ENCODE measurements around the gene MPP2.

Gene MPP2

GRCh38 chr17:43834106-43834505 is 73.2 kb downstream of the MPP2 start:
- Histone ChIP-seq H3K4me1 (ENCODE audit: control insufficient read depth, insufficient read depth, low read length) (peaks cover 16% of the 10 kb centered on the region), H3K27me3 (ENCODE audit: control insufficient read depth, insufficient read depth, low read length) (peaks cover 4% of the 10 kb centered on the region), H3K4me3 (ENCODE audit: low read length) (no peak overlapping the region), H3K36me3 (ENCODE audit: insufficient read depth, low read length) (peaks cover 17% of the 10 kb centered on the region), H3K9me3 (replicated peaks; ENCODE audit: low read length) (no peaks in the 10 kb centered on the region), H3K4me2 (ENCODE audit: low read length) (no peak overlapping the region), H3K9ac (ENCODE audit: low read depth, low read length) (no peak overlapping the region)

GRCh38 chr17:43832976-43833829 is 74.1 kb downstream of the MPP2 start, which contains the start of gene MPP3:
TSS of gene MPP3 (minus strand) at chr17:43833146. CDS start at chr17:43831906, 1,240 bp downstream.
- Histone ChIP-seq H3K9ac (ENCODE audit: low read depth, low read length) (peak within 1 kb of the TSS; percentile 69), H3K4me3 (ENCODE audit: low read length) (peak within 1 kb of the TSS; percentile 75), H3K36me3 (ENCODE audit: insufficient read depth, low read length) (peaks cover 26% of the 10 kb centered on the region), H3K4me1 (ENCODE audit: control insufficient read depth, insufficient read depth, low read length) (peaks cover 16% of the 10 kb centered on the region), H3K27me3 (ENCODE audit: control insufficient read depth, insufficient read depth, low read length) (peaks cover 4% of the 10 kb centered on the region), H3K9me3 (replicated peaks; ENCODE audit: low read length) (no peaks in the 10 kb centered on the region), H3K4me2 (ENCODE audit: low read length) (peak within 1 kb of the TSS; percentile 98)

DNA sequence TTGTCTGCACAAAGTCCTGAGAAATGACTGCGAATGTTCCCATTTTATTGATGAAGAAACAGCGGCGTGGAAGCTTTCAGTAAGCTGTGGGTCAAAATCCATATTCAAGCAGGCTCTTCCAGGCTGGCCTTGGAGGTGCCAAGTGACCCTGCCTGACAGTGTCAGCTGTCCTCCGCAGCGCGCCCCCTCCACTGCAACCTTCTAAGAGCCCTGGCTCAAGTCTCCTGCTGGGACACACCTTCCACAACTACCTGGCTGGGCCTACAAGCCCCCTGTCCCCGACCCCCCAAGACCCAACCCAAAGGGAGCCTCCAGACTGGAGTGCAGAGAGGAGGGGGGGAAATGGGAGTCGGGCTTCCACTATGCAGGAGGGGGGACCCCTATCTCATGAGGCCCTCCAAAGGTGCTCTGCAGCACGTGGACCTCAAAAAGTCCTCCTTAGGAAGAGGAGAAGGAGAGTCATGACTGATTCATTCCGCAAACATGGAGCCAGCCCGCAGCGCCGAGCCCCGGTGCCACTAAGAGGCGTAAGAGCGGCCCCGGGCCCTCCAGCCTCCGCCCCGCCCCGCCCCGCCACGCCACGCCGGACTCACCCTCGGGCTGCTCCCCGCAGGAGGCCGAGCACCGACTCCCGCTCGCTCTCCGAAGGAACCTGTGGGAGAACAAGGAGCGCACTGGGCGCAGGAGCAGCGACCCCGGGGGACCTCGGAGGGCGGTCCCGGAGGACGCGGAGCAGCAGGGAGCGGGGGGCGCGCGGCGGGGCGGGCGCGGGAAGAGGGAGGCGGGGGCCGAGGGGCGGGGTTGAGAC is 75.0 kb downstream of the MPP2 start:
- H3K9me3 ChIP-seq (replicated peaks; ENCODE audit: low read length) = no peaks in the 10 kb centered on the region
- H3K4me3 ChIP-seq (ENCODE audit: low read length) = peak overlapping the region; percentile 75
- peak overlapping the region; percentile 69 for H3K9ac ChIP-seq (ENCODE audit: low read depth, low read length)
- H3K4me1 ChIP-seq (ENCODE audit: control insufficient read depth, insufficient read depth, low read length) = peaks cover 16% of the 10 kb centered on the region
- H3K4me2 ChIP-seq (ENCODE audit: low read length) = peak overlapping the region; percentile 98
- peaks cover 32% of the 10 kb centered on the region for H3K36me3 ChIP-seq (ENCODE audit: insufficient read depth, low read length)
- no peaks in the 10 kb centered on the region for H3K27me3 ChIP-seq (ENCODE audit: control insufficient read depth, insufficient read depth, low read length)

DNA sequence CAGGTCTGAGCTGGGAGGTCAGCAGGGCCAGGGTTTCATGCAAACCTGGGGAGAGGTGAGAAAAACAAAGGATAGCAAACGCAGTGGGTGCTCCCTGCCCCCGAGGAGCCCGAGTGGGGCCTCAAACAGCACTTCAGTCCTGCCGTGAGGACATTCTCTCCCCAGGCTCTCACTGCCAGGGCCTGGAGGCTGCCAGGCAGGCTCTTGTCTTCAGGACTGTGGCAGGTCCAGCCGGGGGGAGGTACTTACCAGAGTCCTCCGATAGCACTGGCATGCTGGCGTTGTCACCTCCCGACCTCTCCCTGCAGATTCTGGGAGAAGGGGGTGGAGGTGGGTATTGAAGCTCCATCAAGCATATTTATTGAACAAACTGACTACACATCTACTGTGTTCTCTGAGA is 75.7 kb downstream of the MPP2 start:
- H3K27me3 ChIP-seq (ENCODE audit: control insufficient read depth, insufficient read depth, low read length) = no peaks in the 10 kb centered on the region
- H3K9ac ChIP-seq (ENCODE audit: low read depth, low read length) = no peak overlapping the region
- H3K4me2 ChIP-seq (ENCODE audit: low read length) = peak overlapping the region; percentile 98
- peak overlapping the region; percentile 75 for H3K4me3 ChIP-seq (ENCODE audit: low read length)
- peaks cover 16% of the 10 kb centered on the region for H3K4me1 ChIP-seq (ENCODE audit: control insufficient read depth, insufficient read depth, low read length)
- no peaks in the 10 kb centered on the region for H3K9me3 ChIP-seq (replicated peaks; ENCODE audit: low read length)
- H3K36me3 ChIP-seq (ENCODE audit: insufficient read depth, low read length) = peaks cover 32% of the 10 kb centered on the region

DNA sequence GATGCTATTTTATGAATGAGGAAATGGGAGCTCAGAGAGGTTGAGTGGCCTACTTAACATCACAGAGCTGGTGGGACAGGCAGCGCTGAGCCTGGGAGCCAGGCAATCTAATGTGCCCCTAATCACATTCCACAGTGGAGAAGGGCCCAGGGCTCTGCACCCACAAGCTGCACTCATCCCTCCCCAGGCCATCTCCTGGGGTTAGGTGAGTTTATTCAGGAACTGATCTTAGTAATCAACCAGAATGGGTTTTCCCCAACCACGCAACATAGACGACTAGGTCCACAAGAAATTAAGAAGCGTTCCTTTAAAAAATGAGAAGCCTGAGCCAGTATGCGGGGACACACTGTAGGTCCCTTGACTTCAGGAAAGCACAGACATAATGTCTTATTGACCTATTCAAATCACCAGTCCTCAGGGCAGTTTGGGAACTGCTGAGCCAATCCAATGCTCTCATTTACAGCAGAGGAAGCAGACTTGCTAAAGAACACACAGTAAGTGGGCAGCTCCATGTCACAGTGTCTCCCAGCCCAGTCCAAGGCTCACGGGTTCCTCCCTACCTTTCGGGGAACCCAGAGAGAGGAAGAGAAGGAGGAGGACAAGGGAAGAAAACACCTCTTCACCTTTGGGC is 76.7 kb downstream of the MPP2 start:
- Histone ChIP-seq H3K27me3 (ENCODE audit: control insufficient read depth, insufficient read depth, low read length) (no peaks in the 10 kb centered on the region), H3K4me3 (ENCODE audit: low read length) (no peak overlapping the region), H3K9me3 (replicated peaks; ENCODE audit: low read length) (no peaks in the 10 kb centered on the region), H3K36me3 (ENCODE audit: insufficient read depth, low read length) (peaks cover 33% of the 10 kb centered on the region), H3K9ac (ENCODE audit: low read depth, low read length) (no peak overlapping the region), H3K4me2 (ENCODE audit: low read length) (no peak overlapping the region), H3K4me1 (ENCODE audit: control insufficient read depth, insufficient read depth, low read length) (peaks cover 16% of the 10 kb centered on the region)

DNA sequence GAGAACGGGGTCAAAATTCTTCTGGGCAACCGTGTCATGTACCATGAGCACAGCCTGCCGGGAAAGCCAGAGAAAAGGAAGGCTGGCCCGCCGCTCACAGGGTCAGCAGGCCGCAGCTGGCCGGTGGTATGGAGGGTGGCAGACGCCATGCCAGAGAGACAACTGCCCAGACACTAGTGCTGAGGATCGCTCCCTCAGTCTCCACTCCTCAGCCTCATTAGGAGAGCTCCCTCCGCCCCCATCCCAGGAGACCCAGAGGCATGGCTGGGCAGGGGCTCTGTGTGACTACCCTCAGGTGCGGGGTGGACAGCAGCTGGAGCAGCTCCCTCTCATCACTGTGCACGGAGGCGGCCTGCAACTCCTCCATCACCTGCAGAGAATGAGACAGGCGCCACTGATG is 77.6 kb downstream of the MPP2 start:
- no peak overlapping the region for H3K4me3 ChIP-seq (ENCODE audit: low read length)
- no peaks in the 10 kb centered on the region for H3K27me3 ChIP-seq (ENCODE audit: control insufficient read depth, insufficient read depth, low read length)
- no peaks in the 10 kb centered on the region for H3K9me3 ChIP-seq (replicated peaks; ENCODE audit: low read length)
- no peak overlapping the region for H3K4me2 ChIP-seq (ENCODE audit: low read length)
- peaks cover 16% of the 10 kb centered on the region for H3K4me1 ChIP-seq (ENCODE audit: control insufficient read depth, insufficient read depth, low read length)
- peaks cover 36% of the 10 kb centered on the region for H3K36me3 ChIP-seq (ENCODE audit: insufficient read depth, low read length)
- no peak overlapping the region for H3K9ac ChIP-seq (ENCODE audit: low read depth, low read length)

DNA sequence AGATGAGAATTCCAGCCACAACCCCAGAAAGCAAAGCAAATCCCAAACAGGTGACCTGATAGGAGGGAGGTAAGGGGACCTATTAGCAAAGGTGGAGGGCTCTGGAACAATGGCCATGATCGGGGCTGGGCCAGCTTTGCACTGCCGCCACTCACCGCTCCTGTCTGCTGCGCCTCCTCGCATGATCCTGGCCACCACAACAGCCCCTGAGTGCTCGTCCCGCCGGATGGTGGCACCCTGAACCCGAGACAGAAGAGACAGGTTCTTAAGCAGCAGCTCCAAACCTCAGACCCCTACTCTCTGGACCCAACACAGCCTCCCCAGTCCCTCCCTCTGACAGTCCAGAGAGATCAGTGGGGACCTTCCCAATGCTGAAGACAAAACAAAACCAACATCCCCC is 79.7 kb downstream of the MPP2 start:
- H3K4me1 ChIP-seq (ENCODE audit: control insufficient read depth, insufficient read depth, low read length) = peaks cover 8% of the 10 kb centered on the region
- H3K9ac ChIP-seq (ENCODE audit: low read depth, low read length) = no peak overlapping the region
- no peak overlapping the region for H3K4me2 ChIP-seq (ENCODE audit: low read length)
- H3K4me3 ChIP-seq (ENCODE audit: low read length) = no peak overlapping the region
- no peaks in the 10 kb centered on the region for H3K9me3 ChIP-seq (replicated peaks; ENCODE audit: low read length)
- peaks cover 42% of the 10 kb centered on the region for H3K36me3 ChIP-seq (ENCODE audit: insufficient read depth, low read length)
- no peaks in the 10 kb centered on the region for H3K27me3 ChIP-seq (ENCODE audit: control insufficient read depth, insufficient read depth, low read length)

GRCh38 chr17:43826206-43826605 is 81.1 kb downstream of the MPP2 start:
- no peaks in the 10 kb centered on the region for H3K27me3 ChIP-seq (ENCODE audit: control insufficient read depth, insufficient read depth, low read length)
- H3K4me3 ChIP-seq (ENCODE audit: low read length) = no peak overlapping the region
- H3K9me3 ChIP-seq (replicated peaks; ENCODE audit: low read length) = no peaks in the 10 kb centered on the region
- H3K36me3 ChIP-seq (ENCODE audit: insufficient read depth, low read length) = peaks cover 46% of the 10 kb centered on the region
- H3K4me2 ChIP-seq (ENCODE audit: low read length) = no peak overlapping the region
- no peak overlapping the region for H3K9ac ChIP-seq (ENCODE audit: low read depth, low read length)
- H3K4me1 ChIP-seq (ENCODE audit: control insufficient read depth, insufficient read depth, low read length) = no peaks in the 10 kb centered on the region

- Histone ChIP-seq H3K27me3 (ENCODE audit: control insufficient read depth, insufficient read depth, low read length) (no peaks in the 10 kb centered on the region), H3K9ac (ENCODE audit: low read depth, low read length) (no peak overlapping the region), H3K4me3 (ENCODE audit: low read length) (no peak overlapping the region), H3K36me3 (ENCODE audit: insufficient read depth, low read length) (peaks cover 39% of the 10 kb centered on the region), H3K9me3 (replicated peaks; ENCODE audit: low read length) (no peaks in the 10 kb centered on the region), H3K4me1 (ENCODE audit: control insufficient read depth, insufficient read depth, low read length) (no peaks in the 10 kb centered on the region), H3K4me2 (ENCODE audit: low read length) (no peak overlapping the region)
Measured at GRCh38 chr17:43825567-43825966, 81.8 kb downstream of the MPP2 start.
